OCI-M2 (cell line): ENCODE measurements around the gene ERV3-1.
"Not testable (repeated sequence)": the region's sequence is repeated elsewhere in the genome, so short reads cannot be mapped to it uniquely, and the experiment has no call there.

Source experiments
- DNase-seq: peaks from one replicate; lab custom pipeline; 2025; ENCODE audit not compliant: unreplicated experiment; lab: John Stamatoyannopoulos, UW

The ERV3-1 gene

GRCh38 chr7:65006094-65006992 is at the start of gene ERV3-1:
ERV3-1 (minus strand) TSS chr7:65006687; CDS start chr7:64993026, 13,661 bp downstream.
- DNase-seq: peak; percentile 46

- DNase-seq: not testable (repeated sequence)
These were observed 49.3 kb upstream of the ERV3-1 start for GRCh38 chr7:65055786-65056185.

GRCh38 chr7:65054466-65054994 is 48.0 kb upstream of the ERV3-1 start:
- DNase-seq: not testable (repeated sequence)

- not testable (repeated sequence) for DNase-seq
These were observed 45.2 kb upstream of the ERV3-1 start for GRCh38 chr7:65051654-65052053.

- not testable (repeated sequence) for DNase-seq
These were observed 44.7 kb upstream of the ERV3-1 start for GRCh38 chr7:65051139-65051538.

- not testable (repeated sequence) for DNase-seq
These were observed 39.8 kb upstream of the ERV3-1 start for GRCh38 chr7:65046329-65046728.

GRCh38 chr7:65045589-65045988 is 39.1 kb upstream of the ERV3-1 start:
- not testable (repeated sequence) for DNase-seq

GRCh38 chr7:65038767-65039166 is 32.3 kb upstream of the ERV3-1 start:
- not testable (repeated sequence) for DNase-seq

GRCh38 chr7:65037740-65038688 is 31.5 kb upstream of the ERV3-1 start:
- DNase-seq: no peak

GRCh38 chr7:65036526-65036925 is 30.0 kb upstream of the ERV3-1 start:
- not testable (repeated sequence) for DNase-seq

GRCh38 chr7:65035469-65035868 is 29.0 kb upstream of the ERV3-1 start:
- DNase-seq: not testable (repeated sequence)

- DNase-seq: not testable (repeated sequence)
These were observed 27.8 kb upstream of the ERV3-1 start for GRCh38 chr7:65034120-65034782.

GRCh38 chr7:65033391-65033790 is 26.9 kb upstream of the ERV3-1 start:
- not testable (repeated sequence) for DNase-seq

GRCh38 chr7:65025023-65025422 is 18.5 kb upstream of the ERV3-1 start:
- not testable (repeated sequence) for DNase-seq

GRCh38 chr7:65020978-65021377 is 14.5 kb upstream of the ERV3-1 start:
- not testable (repeated sequence) for DNase-seq

- DNase-seq: not testable (repeated sequence)
These were observed 3.4 kb upstream of the ERV3-1 start for GRCh38 chr7:65009881-65010280.

GRCh38 chr7:65009394-65009793 is 2.9 kb upstream of the ERV3-1 start:
- DNase-seq: not testable (repeated sequence)

- DNase-seq: not testable (repeated sequence)
These were observed 549 bp upstream of the ERV3-1 start for GRCh38 chr7:65007036-65007435.

GRCh38 chr7:65004575-65004974 is 1.9 kb downstream of the ERV3-1 start:
- no peak for DNase-seq

GRCh38 chr7:65002972-65003585 is 3.4 kb downstream of the ERV3-1 start:
- no peak for DNase-seq
